ENCODE measurements around the gene ACADS.
A peak's percentile ranks its signal among the peaks of the same experiment; 100 is the strongest.

Gene ACADS, protein sequence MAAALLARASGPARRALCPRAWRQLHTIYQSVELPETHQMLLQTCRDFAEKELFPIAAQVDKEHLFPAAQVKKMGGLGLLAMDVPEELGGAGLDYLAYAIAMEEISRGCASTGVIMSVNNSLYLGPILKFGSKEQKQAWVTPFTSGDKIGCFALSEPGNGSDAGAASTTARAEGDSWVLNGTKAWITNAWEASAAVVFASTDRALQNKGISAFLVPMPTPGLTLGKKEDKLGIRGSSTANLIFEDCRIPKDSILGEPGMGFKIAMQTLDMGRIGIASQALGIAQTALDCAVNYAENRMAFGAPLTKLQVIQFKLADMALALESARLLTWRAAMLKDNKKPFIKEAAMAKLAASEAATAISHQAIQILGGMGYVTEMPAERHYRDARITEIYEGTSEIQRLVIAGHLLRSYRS
- 24.2 to 26.2 reads per million in 2 donors for total RNA-seq

GRCh38 chr12:120725659-120726509 lies at the start of gene ACADS:
Gene ACADS (plus strand): TSS chr12:120725826. CDS start chr12:120725886, 60 bp downstream.
- DNase-seq: peak; percentile 83

GRCh38 chr12:120677765-120678473 lies 47.7 kb upstream of the ACADS start:
- DNase-seq: no peak

GRCh38 chr12:120678572-120678971 lies 47.1 kb upstream of the ACADS start:
- no peak for DNase-seq

DNA sequence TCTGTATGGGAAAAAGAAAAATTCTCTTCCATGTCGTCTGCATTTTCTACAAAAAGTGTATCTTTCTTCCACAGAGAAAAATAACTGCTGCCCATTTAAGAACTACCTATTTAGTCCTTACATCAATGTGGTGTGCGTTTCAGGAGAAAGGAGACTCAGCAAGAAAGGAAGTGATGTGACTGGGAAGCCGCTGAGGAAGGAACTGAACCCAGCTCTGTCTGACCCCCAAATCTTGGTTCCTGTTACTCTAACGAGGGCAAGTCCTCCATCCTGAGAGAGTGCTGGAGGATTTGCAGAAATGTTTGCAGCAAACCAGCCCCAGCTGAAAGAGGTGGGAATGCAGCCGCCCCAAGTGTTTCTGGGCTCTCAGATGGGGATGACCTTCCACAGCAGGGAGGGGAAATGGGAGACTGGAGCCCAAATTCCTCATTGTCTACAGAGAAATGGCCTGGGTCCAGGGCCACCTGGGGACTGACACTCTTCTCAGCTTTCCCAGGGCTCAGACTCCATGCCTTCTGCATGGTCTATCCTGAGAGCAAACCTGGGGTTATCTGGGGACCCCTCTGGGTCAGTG lies 45.4 kb upstream of the ACADS start:
- no peak for DNase-seq

GRCh38 chr12:120684523-120684932 lies 41.1 kb upstream of the ACADS start:
- DNase-seq: no peak

GRCh38 chr12:120685522-120685921 lies 40.1 kb upstream of the ACADS start:
- no peak for DNase-seq

GRCh38 chr12:120686151-120686689 lies 39.4 kb upstream of the ACADS start:
- peak; percentile 91 for DNase-seq

DNA sequence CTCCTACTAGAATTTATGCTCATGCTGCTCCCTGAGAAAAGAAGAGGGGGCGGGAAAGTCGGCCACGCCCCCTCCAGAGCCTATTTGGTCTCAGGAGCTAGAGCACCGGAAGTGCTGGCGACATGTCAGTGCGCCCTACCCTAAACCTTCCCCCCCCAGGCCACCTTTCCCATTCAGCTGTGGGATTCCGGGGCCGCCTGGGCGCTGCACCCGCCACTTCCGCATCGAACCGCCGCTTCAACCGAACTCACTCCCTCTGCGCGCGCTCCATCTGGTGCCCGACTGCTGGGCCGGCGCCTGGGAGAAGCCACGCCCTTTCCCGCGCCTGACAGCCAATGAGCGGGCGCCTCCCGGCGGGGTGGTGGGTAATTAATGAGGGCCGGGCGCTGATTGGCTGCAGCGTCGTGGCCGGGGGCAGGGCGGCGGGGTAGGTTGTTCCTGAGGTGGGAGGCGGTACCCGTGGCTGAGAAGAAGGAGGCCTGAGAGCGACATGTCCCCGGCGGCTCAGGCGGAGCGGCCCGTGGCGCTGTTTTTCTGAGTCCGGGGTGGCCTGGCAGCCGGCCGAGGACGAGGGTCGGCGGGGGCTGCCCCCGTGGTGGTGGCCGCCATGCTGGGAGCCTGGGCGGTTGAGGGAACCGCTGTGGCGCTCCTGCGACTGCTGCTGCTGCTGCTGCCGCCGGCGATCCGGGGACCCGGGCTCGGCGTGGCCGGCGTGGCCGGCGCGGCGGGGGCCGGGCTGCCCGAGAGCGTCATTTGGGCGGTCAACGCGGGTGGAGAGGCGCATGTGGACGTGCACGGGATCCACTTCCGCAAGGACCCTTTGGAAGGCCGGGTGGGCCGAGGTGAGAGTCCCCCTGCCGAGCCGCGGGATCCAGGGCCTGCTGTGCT lies 38.7 kb upstream of the ACADS start, which contains the start of gene MLEC:
TSS of gene MLEC (plus strand) at position 460 of the 888 bp plus-strand sequence. CDS start at position 608, 148 bp downstream.
- peak; percentile 99 for DNase-seq

- DNase-seq: no peak
These were observed 37.9 kb upstream of the ACADS start for GRCh38 chr12:120687578-120688289.

DNA sequence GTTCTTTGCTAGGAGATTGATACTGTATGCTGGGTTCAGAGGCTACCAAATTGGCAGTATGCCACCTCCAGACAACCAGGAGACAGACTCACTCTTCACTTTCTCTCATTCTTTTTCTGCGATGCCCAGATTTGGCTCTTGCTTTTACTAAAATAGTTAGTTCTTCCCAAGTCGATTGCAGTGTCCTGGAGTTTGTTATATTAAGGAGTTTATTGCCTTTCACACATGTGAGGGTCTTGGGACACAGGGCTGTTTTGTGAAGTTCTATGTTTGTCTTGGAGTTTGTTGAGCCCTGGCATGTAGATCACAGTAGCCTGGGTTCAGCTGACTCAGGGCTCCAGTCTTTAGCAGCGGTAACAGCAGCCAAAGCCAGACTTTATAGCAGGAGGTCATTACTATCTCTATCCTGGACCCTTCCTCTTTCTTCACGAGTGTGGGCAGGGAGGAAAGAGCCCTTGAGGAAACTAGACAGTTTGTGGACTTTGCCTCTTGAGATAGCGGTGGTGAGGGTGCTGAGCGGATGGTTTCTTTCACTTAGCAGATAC lies 37.0 kb upstream of the ACADS start:
- DNase-seq: no peak

DNA sequence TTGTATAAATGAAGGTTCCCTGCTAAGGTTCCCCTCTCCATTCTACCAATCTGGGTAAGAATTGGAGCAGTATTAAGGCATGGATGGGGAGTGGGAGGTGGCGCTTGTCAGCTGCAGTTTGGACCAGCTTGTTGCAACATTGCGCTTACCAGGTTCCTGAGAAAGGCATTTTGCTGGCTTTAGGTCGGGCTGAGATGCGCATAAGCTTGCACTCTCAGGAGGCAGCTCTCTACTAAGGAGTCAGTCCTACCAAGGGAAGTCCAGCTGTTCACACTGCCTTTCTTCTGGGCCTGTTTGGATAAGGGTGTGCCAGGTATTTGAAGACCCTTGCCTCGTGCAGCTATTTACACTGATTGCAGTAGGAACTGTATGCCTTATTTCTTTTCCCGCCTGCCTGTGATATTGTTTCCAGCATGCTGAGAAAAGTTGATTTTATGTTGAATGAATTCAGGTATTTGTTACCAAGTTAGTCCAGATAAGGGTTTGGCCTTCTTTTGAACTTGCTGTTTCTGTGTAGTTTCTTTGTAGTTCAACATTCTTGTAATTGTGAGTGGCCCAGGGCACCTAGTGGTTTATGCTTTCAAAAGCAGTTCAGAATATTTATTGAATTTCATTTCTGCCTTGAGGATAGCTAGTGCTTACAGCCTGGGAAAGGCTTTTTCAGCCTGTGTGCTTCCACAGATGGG lies 36.1 kb upstream of the ACADS start:
- no peak for DNase-seq

- no peak for DNase-seq
These were observed 35.6 kb upstream of the ACADS start for GRCh38 chr12:120690083-120690450.

- no peak for DNase-seq
These were observed 34.6 kb upstream of the ACADS start for GRCh38 chr12:120690978-120691377.

DNA sequence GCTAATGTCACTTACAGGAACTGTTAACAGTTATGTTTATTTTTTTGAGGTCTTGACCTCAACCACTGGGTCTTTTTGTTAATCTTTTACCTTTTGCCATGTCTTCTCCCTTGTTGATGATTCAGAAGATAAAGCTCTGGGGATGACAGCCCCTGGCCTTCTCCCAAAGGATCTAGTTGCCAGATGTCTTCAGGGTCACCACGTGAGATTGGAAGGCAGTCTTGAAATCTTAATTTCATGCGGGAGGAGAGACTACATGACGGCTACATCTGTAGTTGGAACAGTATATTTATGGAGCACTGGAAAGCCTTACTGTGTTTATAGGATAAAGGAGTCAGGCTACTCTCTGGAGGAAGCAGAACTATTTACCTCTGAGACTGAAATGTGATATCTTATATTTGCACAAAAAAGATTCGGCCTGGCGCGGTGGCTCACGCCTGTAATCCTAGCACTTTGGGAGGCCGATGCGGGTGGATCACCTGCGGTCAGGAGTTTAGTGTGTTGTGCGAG lies 33.0 kb upstream of the ACADS start:
- DNase-seq: no peak

- DNase-seq: no peak
These were observed 31.8 kb upstream of the ACADS start for GRCh38 chr12:120693848-120694247.

DNA sequence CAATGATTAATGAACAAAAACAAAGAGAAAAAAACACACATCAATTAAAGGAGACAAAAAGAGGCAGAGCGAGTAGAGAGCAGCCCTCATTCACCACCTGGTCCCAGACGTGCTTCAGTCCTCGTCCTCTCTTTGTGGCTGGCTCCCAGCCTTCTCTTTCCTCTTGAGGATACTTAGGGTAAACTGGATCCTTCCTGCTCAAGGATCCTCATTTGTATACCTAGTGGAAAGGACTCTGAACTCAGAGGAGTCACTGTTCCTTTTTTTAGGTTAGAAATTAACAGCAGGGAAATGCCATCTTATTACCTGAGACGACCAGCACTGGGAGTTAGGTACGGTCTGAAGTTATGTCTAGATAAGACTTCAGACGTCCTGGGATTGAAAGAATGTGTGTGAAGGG lies 29.0 kb upstream of the ACADS start:
- DNase-seq: no peak

DNA sequence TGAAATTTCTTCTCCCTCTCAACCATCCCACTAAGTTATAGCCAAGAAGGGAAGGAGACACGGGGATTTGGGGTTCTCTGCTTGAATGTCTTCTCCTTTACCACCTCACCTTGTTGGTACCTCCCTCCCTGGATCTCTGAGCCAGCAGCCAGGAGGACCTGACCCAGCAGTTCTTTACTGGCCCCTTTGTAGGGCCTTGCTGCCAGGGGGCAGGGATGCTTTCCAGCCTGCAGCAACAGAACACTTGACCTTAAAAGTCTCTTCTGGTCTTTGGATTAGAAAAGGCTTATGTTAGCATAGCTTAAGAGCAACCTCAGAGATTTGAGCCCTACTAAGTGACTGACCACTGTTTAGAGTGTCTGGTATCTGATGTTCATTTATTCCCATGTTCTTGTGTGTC lies 28.3 kb upstream of the ACADS start:
- DNase-seq: no peak

DNA sequence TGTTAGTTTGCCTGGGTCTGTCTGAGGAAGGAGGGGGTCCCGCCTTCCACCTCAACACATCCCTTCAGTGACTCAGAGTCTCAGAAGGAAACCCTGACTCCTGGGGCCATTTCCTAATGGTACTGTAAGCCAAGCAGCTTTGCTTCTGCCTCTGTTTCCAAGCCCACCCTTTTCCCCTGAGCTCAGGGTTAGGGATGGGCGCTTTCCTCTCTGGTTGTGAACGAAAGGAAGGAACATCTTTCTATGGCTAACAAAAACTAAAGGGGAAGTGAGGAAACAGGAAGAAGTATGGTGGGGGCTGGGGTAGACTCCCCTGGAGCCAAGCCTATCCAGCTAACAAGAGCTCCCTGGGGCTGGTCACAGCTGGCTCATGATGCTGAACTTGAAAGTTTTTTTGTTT lies 27.0 kb upstream of the ACADS start:
- no peak for DNase-seq

DNA sequence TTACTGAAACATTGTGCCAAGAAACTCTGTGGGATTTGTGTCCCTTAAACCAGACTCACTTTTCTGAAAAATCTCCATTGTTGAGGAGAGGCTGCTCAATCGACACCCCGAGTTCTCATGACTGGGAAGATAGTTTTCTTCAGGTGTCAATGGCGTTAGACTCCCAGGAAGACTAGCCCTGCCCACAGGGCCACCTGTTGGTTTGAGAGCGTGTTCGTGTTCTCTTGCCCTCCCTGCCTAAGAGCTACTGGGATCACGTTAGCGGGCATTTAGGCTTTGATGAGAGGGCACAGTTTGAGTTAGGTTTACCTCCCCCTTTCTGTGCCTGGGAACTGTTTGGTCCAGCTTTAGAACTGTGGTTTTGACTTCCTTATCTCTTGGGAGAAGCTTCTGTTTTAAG lies 26.1 kb upstream of the ACADS start:
- no peak for DNase-seq

DNA sequence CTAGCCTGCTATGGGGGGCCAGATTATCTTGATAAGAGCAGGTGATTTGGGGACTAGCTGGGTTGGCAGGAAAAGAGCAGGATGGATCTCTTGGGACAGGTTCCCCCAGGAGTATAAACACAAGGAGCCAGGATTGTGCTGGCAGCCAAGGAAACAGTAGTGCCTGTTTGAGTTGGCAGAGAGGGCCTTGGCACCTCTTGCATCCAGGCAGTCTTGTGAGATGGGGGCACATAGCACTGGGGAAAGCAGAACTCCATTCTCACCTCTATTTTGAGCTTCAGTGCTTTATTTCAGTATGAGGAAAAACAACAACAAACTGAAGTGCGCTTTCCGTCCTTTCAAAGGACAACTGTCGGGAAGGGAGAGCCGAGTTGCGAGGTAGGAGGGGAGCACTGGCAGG lies 24.7 kb upstream of the ACADS start:
- no peak for DNase-seq

Measured in activated gamma-delta T cell (primary cell).